Ascending aorta (tissue), 2 donors: ENCODE results near the gene TMEM158. TPM values are rescaled to one million over a fixed set of nuclear protein-coding genes. Genes with fewer than 3 reads are reported as not detected.

ENCODE experiments used
- DNase-seq, 2 donors: peaks; one replicate each; pipeline ENCODE4 v3.0.0-alpha.2; 2019; ENCODE audit warnings: low spot score in 2 of 2
- H3K27ac ChIP-seq, 2 donors: fragments of 200-600 bp; sonication (generic); one replicate each; pipeline ENCODE4 v1.5.1; 2016 to 2017; ENCODE audit warnings: mild to moderate bottlenecking in 1 of 2
- H3K27me3 ChIP-seq: fragments of 200-600 bp; sonication (generic); one replicate; pipeline ENCODE4 v1.5.1; 2017
- H3K36me3 ChIP-seq, 2 donors: fragments of 200-600 bp; sonication (generic); one replicate each; pipeline ENCODE4 v1.5.1; 2016
- H3K4me1 ChIP-seq, 2 donors: fragments of 200-600 bp; sonication (generic); one replicate each; pipeline ENCODE4 v1.5.1; 2016 to 2017; ENCODE audit warnings: mild to moderate bottlenecking in 1 of 2
- H3K4me3 ChIP-seq, 2 donors: fragments of 200-600 bp; sonication (generic); one replicate each; pipeline ENCODE4 v1.5.1; 2016 to 2017; ENCODE audit warnings: mild to moderate bottlenecking in 1 of 2
- H3K9me3 ChIP-seq, 2 donors: fragments of 200-600 bp; sonication (generic); one replicate each; pipeline ENCODE4 v1.5.1; 2016
- CTCF ChIP-seq, 3 experiments: fragments of 200-600 bp in 2 of 3; fragments of 450-650 bp in 1 of 3; sonication (generic) in 2 of 3; IDR thresholded peaks; one replicate each; pipeline ENCODE4 v1.5.1; 2016 to 2019; ENCODE audit warnings: antibody characterized with exemption in 3 of 3, mild to moderate bottlenecking in 1 of 3, moderate library complexity in 1 of 3
- intact Hi-C: fragments of 100-400 bp; cut with DNase I; formaldehyde crosslinking; loops from one replicate; pipeline ENCODE4 v1.15.1; 2023
- total RNA-seq: library from RNA; depleted of rRNA; stranded (reverse); fragments of >200 nt; gene quantifications from one replicate; pipeline ENCODE4 v1.1.0, GENCODE V29; 2016

Gene TMEM158
- total RNA-seq, 1 donor from 2014 or later, result not detected

DNA sequence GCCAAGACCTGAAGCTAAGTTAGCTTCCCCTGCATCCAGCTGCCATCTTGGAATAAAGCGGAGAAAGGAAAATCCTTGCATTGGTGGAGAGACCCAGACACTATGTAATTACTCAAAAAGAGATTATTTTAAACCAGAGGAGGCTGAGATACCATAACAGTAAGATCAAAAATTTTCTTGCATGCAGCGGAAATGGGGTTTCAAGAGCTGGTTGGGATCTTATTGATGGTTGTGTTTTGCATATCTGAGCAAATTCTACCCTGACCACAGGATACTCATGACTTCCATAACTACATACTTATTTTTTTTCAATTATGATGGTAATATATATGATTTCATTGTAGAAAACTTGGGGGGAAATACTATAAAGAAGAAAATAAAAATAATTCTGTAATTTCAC lies 17.5 kb downstream of the TMEM158 start:
- H3K9me3 ChIP-seq, result no peaks in the 10 kb centered on the region
- no peaks in the 10 kb centered on the region for H3K27me3 ChIP-seq
- DNase-seq, result no peak
- no peak overlapping the region for H3K27ac ChIP-seq
- no peak for TF ChIP-seq CTCF (IDR thresholded peaks at IDR 0.05)
- H3K36me3 ChIP-seq, result no peaks in the 10 kb centered on the region
- no peaks in the 10 kb centered on the region for H3K4me1 ChIP-seq
- intact Hi-C loops, result no loop called here
- no peak overlapping the region for H3K4me3 ChIP-seq

- TF ChIP-seq CTCF (IDR thresholded peaks at IDR 0.05), result no peak
- no peaks in the 10 kb centered on the region for H3K36me3 ChIP-seq
- no peaks in the 10 kb centered on the region for H3K9me3 ChIP-seq
- no peaks in the 10 kb centered on the region for H3K4me1 ChIP-seq
- no peak overlapping the region for H3K4me3 ChIP-seq
- no peak for DNase-seq
- no peak overlapping the region for H3K27ac ChIP-seq
- H3K27me3 ChIP-seq, result no peaks in the 10 kb centered on the region
- intact Hi-C loops, result no loop called here
Measured at GRCh38 chr3:45207446-45207845, 18.6 kb downstream of the TMEM158 start.

- intact Hi-C loops, result no loop called here
- no peaks in the 10 kb centered on the region for H3K4me1 ChIP-seq
- H3K27ac ChIP-seq, result no peak overlapping the region
Measured at GRCh38 chr3:45205126-45205525, 21.0 kb downstream of the TMEM158 start.

DNA sequence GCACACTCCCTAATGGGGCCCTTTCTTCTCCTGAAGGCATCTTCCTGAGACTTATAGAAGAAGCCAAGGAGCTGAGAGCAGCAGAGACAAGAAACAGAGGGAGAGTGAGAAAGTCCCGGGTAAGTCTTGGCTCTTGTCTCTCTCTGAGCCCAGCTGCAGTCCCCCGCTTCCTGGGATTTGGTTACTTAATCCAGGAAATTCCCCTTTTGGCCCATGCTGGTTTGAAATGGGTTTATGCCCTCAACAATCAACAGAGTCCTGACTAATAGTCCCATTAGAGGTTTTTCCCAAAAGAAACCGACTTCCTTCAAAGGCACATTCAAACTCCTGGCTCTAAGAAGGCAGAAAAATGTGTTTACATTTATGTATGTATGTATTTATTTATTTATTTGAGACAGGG lies 22.0 kb downstream of the TMEM158 start:
- H3K36me3 ChIP-seq, result no peaks in the 10 kb centered on the region
- no peak overlapping the region for H3K4me3 ChIP-seq
- no peak for TF ChIP-seq CTCF (IDR thresholded peaks at IDR 0.05)
- DNase-seq, result no peak
- H3K27ac ChIP-seq, result no peak overlapping the region
- intact Hi-C loops, result no loop called here
- no peaks in the 10 kb centered on the region for H3K9me3 ChIP-seq
- no peaks in the 10 kb centered on the region for H3K27me3 ChIP-seq
- H3K4me1 ChIP-seq, result peaks cover 0 to 2% of the 10 kb centered on the region in 2 donors

More at GRCh38 chr3:45205126-45205525, 21.0 kb downstream of the TMEM158 start:
- H3K4me3 ChIP-seq, result no peak overlapping the region
- no peaks in the 10 kb centered on the region for H3K27me3 ChIP-seq
- no peak for TF ChIP-seq CTCF (IDR thresholded peaks at IDR 0.05)
- no peak for DNase-seq
- H3K9me3 ChIP-seq, result no peaks in the 10 kb centered on the region
- no peaks in the 10 kb centered on the region for H3K36me3 ChIP-seq

DNA sequence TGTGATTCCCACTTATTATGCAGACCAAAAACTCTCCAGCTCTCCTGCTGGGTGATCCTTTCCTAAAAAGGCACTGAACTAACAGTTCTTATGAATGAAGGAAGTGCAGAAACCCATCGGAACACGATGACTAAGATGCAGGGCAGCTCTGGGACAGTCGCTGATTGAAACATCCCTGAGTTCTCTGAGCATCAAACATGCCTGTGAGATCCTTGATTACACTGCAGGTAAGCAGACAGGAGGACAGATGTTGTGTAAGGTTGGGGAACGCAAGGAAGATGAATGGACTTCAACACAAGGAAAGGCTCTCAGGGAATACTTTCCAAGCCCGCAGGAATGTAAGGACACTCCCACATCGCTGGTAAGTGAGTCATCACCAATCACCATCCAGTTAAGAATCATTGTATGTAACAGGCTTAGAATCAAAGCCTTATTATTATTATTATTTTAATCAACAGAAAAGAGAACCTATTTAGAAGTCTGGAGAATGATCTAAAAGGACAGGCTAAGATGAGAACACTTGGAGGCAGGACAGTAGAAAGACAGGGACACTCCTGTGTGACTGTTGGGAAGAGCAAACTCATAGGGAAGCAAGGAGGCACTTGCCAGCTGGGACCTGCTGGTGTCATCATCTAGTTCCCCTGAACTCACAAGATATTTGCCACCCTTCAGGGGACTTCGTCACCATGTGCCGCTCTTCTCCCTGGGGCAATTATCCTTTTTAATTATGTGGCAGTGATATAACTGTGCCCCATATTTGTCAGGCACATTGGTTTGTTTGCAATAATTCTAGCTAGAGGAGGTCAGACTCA lies 26.0 kb downstream of the TMEM158 start:
- intact Hi-C loops, result no loop called here
- Histone ChIP-seq H3K9me3 (no peaks in the 10 kb centered on the region), H3K4me1 (peaks cover 0 to 4% of the 10 kb centered on the region in 2 donors), H3K27me3 (no peaks in the 10 kb centered on the region), H3K4me3 (no peak overlapping the region), H3K36me3 (no peaks in the 10 kb centered on the region), H3K27ac (no peak overlapping the region)
- no peak for DNase-seq
- TF ChIP-seq CTCF (IDR thresholded peaks at IDR 0.05), result no peak
